Esophagus muscularis mucosa (tissue), 4 donors: ENCODE measurements around the gene PHF20.
"Not testable (repeated sequence)": the region's sequence is repeated elsewhere in the genome, so short reads cannot be mapped to it uniquely, and the experiment has no call there.

ENCODE experiments used
- CTCF ChIP-seq, 3 experiments: fragments of 200-600 bp in 2 of 3; fragments of 450-650 bp in 1 of 3; sonication (generic) in 2 of 3; IDR thresholded peaks; one replicate each; pipeline ENCODE4 v1.5.1; 2017 to 2019; ENCODE audit warnings: antibody characterized with exemption in 3 of 3, mild to moderate bottlenecking in 2 of 3, moderate library complexity in 1 of 3
- EP300 ChIP-seq: sonication (generic); formaldehyde crosslinking; IDR thresholded peaks from one replicate; pipeline ENCODE4 v1.6.1; 2017; ENCODE audit warnings: antibody characterized with exemption
- POLR2A ChIP-seq: fragments of 450-650 bp; IDR thresholded peaks from one replicate; pipeline ENCODE4 v1.6.1; 2017; ENCODE audit warnings: antibody characterized with exemption, moderate library complexity, mild to moderate bottlenecking, low read depth
- POLR2AphosphoS5 ChIP-seq, 2 donors: sonication (generic); formaldehyde crosslinking; IDR thresholded peaks; one replicate each; pipeline ENCODE4 v1.6.1; 2017; ENCODE audit warnings: antibody characterized with exemption in 2 of 2

DNA sequence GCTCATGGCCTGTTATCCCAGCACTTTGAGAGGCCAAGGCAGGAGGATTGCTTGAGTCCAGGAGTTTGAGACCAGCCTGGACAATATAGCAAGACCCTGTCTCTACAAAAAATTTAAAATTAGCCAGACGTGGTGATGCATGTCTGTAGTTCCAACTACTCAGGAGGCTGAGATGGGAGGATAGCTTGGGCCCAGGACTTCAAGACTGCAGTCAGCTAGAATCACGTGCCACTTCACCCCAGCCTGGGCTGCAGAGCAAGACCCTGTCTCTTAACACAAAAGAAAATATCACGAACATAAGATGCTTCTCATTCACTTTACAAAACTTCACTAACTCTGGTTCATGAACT is 27.3 kb upstream of the PHF20 start:
- not testable (repeated sequence) for TF ChIP-seq CTCF (IDR thresholded peaks at IDR 0.05); POLR2AphosphoS5 (IDR thresholded peaks at IDR 0.05); POLR2A; EP300
